ENCODE data around the gene ATXN7.

The ATXN7 gene

GRCh38 chr3:63968612-63969350 is 105.1 kb downstream of the ATXN7 start:
- no peak for DNase-seq

GRCh38 chr3:63969876-63970275 is 106.2 kb downstream of the ATXN7 start:
- no peak for DNase-seq

- no peak for DNase-seq
Measured at GRCh38 chr3:63970631-63971475, 107.2 kb downstream of the ATXN7 start.

GRCh38 chr3:63972196-63972595 is 108.5 kb downstream of the ATXN7 start:
- DNase-seq = no peak

- DNase-seq = no peak
Measured at GRCh38 chr3:63972987-63973386, 109.3 kb downstream of the ATXN7 start.

- DNase-seq = no peak
Measured at GRCh38 chr3:63973406-63973805, 109.7 kb downstream of the ATXN7 start.

- no peak for DNase-seq
Measured at GRCh38 chr3:63974451-63974850, 110.8 kb downstream of the ATXN7 start.

- DNase-seq = no peak
Measured at GRCh38 chr3:63975723-63976122, 112.1 kb downstream of the ATXN7 start.

- DNase-seq = no peak
Measured at GRCh38 chr3:63976161-63976871, 112.6 kb downstream of the ATXN7 start.

GRCh38 chr3:63976872-63977200 is 113.2 kb downstream of the ATXN7 start:
- no peak for DNase-seq

- no peak for DNase-seq
Measured at GRCh38 chr3:63977893-63978292, 114.2 kb downstream of the ATXN7 start.

GRCh38 chr3:63979093-63979885 is 115.6 kb downstream of the ATXN7 start:
- DNase-seq = no peak

- DNase-seq = no peak
Measured at GRCh38 chr3:63980019-63980418, 116.4 kb downstream of the ATXN7 start.

GRCh38 chr3:63980830-63981498 is 117.3 kb downstream of the ATXN7 start:
- DNase-seq = no peak

- DNase-seq = no peak
Measured at GRCh38 chr3:63981980-63982379, 118.3 kb downstream of the ATXN7 start.

GRCh38 chr3:63984391-63984790 is 120.7 kb downstream of the ATXN7 start:
- no peak for DNase-seq

GRCh38 chr3:63986146-63986545 is 122.5 kb downstream of the ATXN7 start:
- DNase-seq = no peak

- no peak for DNase-seq
Measured at GRCh38 chr3:63986831-63987230, 123.2 kb downstream of the ATXN7 start.

- DNase-seq = no peak
Measured at GRCh38 chr3:63988943-63989342, 125.3 kb downstream of the ATXN7 start.

GRCh38 chr3:63990204-63990603 is 126.5 kb downstream of the ATXN7 start:
- DNase-seq = no peak

- no peak for DNase-seq
Measured at GRCh38 chr3:63990733-63991132, 127.1 kb downstream of the ATXN7 start.

- DNase-seq = no peak
Measured at GRCh38 chr3:63991666-63992065, 128.0 kb downstream of the ATXN7 start.

All from NCI-H510A (cell line).